Mesothelial cell of epicardium (in vitro differentiated cells): Measurements from ENCODE around the gene PIEZO2. TPM values are rescaled to one million over a fixed set of nuclear protein-coding genes. Genes with fewer than 3 reads are reported as not detected.

Experiments
- DNase-seq, 2 experiments: peaks; one replicate each; pipeline ENCODE4 v3.0.0; 2021; ENCODE audit warnings: low spot score in 2 of 2; ENCODE audit not compliant: unreplicated experiment in 2 of 2
- H3K27ac Mint-ChIP-seq: 2 replicates; pipeline ENCODE4 v1.8.0; 2021; ENCODE audit warnings: mixed read lengths
- H3K27me3 Mint-ChIP-seq: 2 replicates; pipeline ENCODE4 v1.8.0; 2021; ENCODE audit warnings: low read depth, mixed read lengths
- H3K36me3 Mint-ChIP-seq: 2 replicates; pipeline ENCODE4 v1.8.0; 2021; ENCODE audit warnings: mixed read lengths
- H3K4me1 Mint-ChIP-seq: 2 replicates; pipeline ENCODE4 v1.8.0; 2021; ENCODE audit warnings: mixed read lengths
- H3K4me3 Mint-ChIP-seq: 2 replicates; pipeline ENCODE4 v1.8.0; 2021; ENCODE audit warnings: mild to moderate bottlenecking, moderate library complexity, mixed read lengths
- H3K9me3 Mint-ChIP-seq: 2 replicates; pipeline ENCODE4 v1.8.0; 2021; ENCODE audit warnings: mixed read lengths
- CTCF ChIP-seq: fragments of 200-600 bp; sonication (generic); IDR thresholded peaks from one replicate; pipeline ENCODE4 v1.5.0; 2021; ENCODE audit warnings: antibody characterized with exemption; ENCODE audit not compliant: unreplicated experiment
- total RNA-seq: library from RNA; stranded (reverse); gene quantifications from 3 replicates; pipeline ENCODE4 v1.2.1, GENCODE V29; 2021

Gene PIEZO2
- total RNA-seq, 1 donor from 2014 or later = 36.7 TPM

GRCh38 chr18:10928011-10928771, 221.2 kb downstream of the PIEZO2 start:
- no peaks in the 10 kb centered on the region for H3K36me3 Mint-ChIP-seq
- TF ChIP-seq CTCF = no peak
- no peaks in the 10 kb centered on the region for H3K27me3 Mint-ChIP-seq
- DNase-seq = no peak
- H3K27ac Mint-ChIP-seq = peak overlapping the region; percentile 94
- no peaks in the 10 kb centered on the region for H3K9me3 Mint-ChIP-seq
- no peak overlapping the region for H3K4me3 Mint-ChIP-seq
- H3K4me1 Mint-ChIP-seq = peaks cover 54% of the 10 kb centered on the region

- no peak for DNase-seq
- Mint-ChIP-seq H3K27me3 (no peaks in the 10 kb centered on the region), H3K4me3 (no peak overlapping the region), H3K27ac (peak overlapping the region; percentile 94), H3K36me3 (no peaks in the 10 kb centered on the region), H3K4me1 (peaks cover 55% of the 10 kb centered on the region), H3K9me3 (no peaks in the 10 kb centered on the region)
- no peak for TF ChIP-seq CTCF
These were observed 221.9 kb downstream of the PIEZO2 start for GRCh38 chr18:10927286-10927992.

- no peak for TF ChIP-seq CTCF
- Mint-ChIP-seq H3K4me1 (peaks cover 60% of the 10 kb centered on the region), H3K4me3 (no peak overlapping the region), H3K9me3 (no peaks in the 10 kb centered on the region), H3K36me3 (no peaks in the 10 kb centered on the region), H3K27ac (peak overlapping the region; percentile 83), H3K27me3 (no peaks in the 10 kb centered on the region)
- DNase-seq = no peak
These were observed 222.7 kb downstream of the PIEZO2 start for GRCh38 chr18:10926621-10927161.

- Mint-ChIP-seq H3K9me3 (no peaks in the 10 kb centered on the region), H3K4me3 (no peak overlapping the region), H3K27ac (no peak overlapping the region), H3K36me3 (peaks cover 2% of the 10 kb centered on the region), H3K4me1 (peaks cover 49% of the 10 kb centered on the region), H3K27me3 (no peaks in the 10 kb centered on the region)
- DNase-seq = no peak
- TF ChIP-seq CTCF = no peak
These were observed 225.1 kb downstream of the PIEZO2 start for GRCh38 chr18:10924290-10924689.

GRCh38 chr18:10923551-10924070, 225.8 kb downstream of the PIEZO2 start:
- H3K27me3 Mint-ChIP-seq = no peaks in the 10 kb centered on the region
- peaks cover 42% of the 10 kb centered on the region for H3K4me1 Mint-ChIP-seq
- no peak for TF ChIP-seq CTCF
- no peak overlapping the region for H3K27ac Mint-ChIP-seq
- H3K4me3 Mint-ChIP-seq = no peak overlapping the region
- H3K36me3 Mint-ChIP-seq = peaks cover 2% of the 10 kb centered on the region
- no peaks in the 10 kb centered on the region for H3K9me3 Mint-ChIP-seq
- DNase-seq = no peak
